Stimulated activated CD4-positive, alpha-beta T cell treated with anti-CD3 and anti-CD28 coated beads, TNF-alpha, amount 100 ng/mL, for 4 hours (primary cell): Measurements from ENCODE around the gene SCN3B.

Source experiments
- DNase-seq, 3 experiments: peaks; one replicate each; pipeline ENCODE4 v3.0.0-alpha.2; 2020; ENCODE audit warnings: low read depth in 3 of 3

The SCN3B gene

DNA sequence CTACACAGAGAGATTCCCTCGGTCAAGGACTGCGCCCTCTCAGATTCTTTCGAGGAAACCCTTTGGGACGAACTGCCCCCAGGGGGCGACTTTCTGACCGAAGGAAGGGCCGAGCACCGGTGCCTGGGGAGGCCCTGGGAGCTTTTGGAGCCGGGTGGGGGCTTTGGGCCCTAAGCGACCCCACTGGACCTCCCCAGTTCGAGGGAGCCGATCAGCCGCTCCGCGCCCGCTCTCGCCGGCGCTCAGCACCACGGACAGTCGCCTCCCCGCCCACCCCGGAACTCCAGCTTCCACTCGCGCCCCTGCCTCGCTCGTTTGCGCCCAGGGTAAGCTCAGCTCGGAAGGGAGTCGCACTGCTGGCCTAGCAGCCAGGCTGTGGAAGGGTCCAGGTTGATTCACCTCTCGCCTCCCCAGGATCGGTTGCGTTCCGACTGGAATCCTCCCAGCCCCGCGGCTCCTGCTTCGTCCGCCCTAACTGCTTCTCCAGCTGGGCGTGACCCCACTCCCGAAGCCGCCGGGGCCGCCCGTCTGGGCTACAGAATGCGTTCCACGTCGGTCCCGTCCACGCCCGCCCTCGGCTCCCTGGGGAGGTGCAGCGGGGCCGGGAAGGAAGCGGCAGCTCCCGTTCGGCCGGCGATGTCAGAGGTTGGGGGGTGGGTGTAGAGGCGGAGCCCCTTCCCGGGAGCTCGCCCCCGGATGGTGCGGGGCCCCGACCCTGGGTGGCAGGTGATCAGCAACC lies 428 bp downstream of the SCN3B start:
- no peak for DNase-seq

DNA sequence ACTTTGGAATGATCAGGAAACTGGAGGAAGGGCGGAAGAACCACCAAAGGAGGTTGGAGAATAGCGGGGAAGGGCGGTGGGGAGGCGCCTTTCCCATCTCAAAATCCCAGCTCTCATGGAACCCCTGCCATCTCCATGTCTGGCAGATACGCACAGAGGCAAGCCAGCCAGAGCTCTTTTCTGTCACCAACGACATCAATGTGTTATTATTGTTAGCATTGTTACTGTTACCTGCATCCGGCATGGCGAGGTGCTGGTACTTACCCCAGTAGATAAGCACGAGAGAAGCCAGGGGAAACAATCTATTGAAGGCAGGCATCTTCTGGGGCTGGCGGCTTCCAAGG lies 969 bp downstream of the SCN3B start:
- no peak for DNase-seq

DNA sequence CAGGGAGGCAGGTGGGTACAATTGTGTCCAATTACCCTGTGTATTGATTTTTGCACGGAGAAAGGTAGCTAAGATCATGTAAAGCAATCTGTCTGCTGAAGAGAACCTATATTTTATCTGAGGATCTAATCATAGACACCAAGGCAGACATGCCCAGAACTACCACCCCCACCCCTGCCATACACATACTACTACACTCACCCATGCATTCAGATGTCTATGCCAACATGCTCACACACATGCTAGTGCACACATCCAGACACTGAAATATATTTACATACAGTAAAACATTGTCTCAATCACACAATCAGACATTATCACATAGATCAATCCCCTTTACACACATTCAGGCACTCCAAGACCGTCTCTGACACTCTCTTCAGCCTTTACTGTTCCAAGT lies 1.8 kb downstream of the SCN3B start:
- DNase-seq = no peak

DNA sequence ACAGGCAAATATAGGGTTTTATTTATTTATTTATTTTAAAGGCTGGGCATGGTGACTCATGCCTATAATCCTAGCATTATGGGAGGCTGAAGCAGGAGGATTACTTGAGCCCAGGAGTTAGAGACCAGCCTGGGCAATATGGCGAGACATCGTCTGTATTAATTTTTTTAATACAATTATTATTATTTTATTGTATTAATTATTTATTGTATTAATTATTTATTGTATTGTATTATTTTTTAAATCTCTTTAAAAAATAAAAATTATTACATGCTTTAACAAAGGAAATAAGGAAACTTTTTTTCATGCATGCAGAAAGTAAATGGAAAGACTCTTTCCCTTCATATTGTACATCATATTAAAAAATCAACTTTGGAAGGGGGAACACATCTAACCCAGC lies 3.5 kb downstream of the SCN3B start:
- no peak for DNase-seq

DNA sequence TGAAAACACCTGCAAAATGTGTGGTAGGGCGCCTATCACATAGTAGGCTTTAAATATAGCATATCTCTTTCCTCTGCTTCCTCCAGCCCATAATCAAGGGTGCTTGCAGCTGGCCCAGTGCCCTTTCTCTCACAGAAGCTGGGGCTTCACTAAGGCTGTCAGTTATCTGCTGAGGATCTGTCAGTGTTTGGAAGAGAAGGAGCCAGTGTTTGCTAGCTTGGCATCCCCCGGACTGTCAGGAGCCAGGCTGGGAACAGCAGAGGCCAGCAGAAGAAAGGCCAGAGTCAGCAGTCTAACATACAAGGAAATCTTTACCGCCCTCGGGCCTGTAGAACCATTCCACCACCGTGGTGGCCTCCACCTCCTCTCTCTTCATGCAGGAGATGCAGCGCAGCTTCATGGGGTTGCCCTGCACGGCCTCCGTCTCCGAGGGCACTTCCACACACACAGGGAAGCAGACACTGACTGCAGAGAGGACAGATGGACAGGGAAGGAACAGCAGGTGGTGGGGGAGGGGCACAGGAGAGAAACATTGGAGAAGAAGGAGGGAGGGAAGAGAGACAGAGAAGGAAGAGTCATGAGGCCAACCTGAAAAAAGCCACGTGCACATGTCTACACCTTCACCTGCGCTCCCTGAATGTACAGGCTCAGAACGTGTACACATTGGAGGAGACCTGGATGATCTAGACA lies 9.0 kb downstream of the SCN3B start:
- no peak for DNase-seq

DNA sequence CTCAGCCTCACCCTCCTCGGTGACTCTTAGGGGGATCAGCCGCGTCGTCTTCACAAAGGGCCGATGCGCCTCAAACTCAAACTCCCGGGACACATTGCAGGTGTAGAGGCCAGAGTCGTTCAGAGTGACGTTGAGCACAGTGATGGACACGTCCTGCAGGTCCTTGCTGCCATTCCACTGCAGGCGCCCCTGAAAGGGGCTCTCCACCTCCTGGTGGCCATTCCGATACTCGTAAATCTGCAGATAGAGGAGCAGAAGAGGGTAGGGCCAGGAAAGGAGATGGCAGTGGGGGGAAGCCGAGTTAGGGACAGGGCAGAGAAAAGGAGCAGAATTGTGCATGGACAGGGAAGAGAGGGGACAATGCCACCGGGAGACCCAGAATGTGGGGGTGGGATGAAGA lies 12.0 kb downstream of the SCN3B start:
- no peak for DNase-seq

DNA sequence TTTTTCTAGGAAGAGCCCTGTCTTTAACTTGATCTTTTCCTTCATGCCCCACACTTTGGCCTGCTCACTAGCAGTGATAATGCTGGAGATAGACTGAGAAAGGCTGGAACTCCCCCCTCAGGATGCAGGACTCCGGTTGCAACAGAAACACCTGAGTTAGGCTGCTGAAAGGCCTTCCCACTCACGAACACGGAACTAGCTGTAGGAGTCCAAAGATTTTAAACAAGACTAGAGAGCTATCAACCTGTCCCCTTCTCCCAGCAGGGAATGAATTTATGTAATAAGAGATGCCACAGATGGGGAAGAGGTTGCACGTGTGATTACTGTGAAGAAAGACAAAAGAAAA lies 13.0 kb downstream of the SCN3B start:
- no peak for DNase-seq

DNA sequence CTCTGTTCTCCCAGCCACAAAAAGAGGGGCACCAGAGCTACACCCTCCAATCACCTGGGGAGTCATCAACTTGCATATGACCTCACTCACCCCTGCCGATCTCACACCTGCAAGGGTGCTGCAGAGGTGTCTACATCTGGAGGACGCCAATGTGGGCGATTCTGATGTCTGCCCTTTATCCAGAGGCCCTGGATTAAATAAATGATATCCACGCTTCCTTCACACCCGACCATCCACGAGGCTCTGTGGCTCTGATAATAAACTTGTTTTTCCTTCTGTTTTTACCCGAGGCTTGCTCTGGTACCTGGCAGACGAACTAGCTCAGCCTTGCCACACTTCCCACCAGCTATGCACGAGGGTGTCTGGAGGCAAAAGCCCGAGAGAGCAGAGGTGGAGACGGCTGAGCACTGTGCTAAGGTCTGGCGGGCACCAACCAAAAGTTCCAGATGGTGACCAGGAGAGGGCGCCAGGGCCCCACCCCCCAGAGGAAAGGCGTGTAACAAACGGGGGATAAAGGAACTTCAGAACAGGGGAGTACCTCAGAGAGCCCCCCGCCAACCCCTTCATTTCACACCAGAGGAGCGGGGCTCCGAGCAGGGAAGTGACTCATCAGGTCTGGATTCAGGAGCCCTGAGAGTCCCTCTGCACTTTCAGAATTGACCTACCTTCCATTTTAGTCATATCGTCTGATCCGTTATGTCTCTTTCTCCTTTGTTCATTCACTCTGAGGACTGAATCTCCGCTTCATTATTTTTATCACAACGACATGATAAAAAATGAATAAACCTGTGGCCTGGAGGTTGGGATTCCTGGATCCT lies 13.5 kb downstream of the SCN3B start:
- DNase-seq = peak in 1 of 3 experiments; percentile 25

DNA sequence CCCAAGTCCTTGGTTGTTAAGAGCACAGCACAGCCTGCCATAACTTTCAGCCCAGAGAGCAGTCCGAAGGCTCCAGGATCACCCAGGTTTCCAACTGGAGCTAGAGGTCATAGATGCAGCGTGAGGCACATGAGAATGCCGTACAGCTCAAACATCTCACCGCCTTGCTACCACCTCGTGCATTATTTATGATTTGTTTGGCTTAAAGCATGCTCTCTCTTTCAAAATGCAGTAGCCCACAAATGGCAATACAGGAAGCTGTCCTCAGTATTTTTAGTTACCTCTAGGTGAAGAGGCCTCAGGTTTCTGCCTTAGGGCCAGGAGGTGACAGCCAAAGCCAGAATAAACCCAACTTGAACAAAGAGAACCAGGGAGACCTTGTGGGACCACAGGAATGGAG lies 14.4 kb downstream of the SCN3B start:
- no peak for DNase-seq

DNA sequence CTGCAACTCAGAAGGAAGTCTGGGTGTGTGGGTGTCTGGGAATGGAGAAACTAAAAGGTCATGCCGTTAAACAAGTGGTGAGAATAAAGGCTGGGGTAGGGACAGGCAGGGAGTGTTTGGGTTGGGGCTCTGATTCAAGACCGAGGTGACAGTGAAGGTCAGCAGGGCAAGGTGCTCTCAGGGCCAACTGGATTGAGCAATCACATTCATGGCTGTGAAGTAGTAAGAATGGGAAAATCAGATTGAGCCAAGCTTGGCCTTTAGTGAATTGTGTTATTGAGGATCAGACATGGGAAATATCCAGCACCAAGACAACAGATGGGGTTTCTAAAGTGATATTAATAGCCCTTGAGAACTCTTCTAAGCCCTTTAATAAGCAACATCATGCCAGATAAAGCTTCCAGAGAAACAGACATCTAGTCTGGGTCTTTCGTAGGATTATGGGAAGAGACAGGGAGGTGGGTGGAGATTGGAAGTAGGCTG lies 24.3 kb downstream of the SCN3B start:
- DNase-seq = no peak

DNA sequence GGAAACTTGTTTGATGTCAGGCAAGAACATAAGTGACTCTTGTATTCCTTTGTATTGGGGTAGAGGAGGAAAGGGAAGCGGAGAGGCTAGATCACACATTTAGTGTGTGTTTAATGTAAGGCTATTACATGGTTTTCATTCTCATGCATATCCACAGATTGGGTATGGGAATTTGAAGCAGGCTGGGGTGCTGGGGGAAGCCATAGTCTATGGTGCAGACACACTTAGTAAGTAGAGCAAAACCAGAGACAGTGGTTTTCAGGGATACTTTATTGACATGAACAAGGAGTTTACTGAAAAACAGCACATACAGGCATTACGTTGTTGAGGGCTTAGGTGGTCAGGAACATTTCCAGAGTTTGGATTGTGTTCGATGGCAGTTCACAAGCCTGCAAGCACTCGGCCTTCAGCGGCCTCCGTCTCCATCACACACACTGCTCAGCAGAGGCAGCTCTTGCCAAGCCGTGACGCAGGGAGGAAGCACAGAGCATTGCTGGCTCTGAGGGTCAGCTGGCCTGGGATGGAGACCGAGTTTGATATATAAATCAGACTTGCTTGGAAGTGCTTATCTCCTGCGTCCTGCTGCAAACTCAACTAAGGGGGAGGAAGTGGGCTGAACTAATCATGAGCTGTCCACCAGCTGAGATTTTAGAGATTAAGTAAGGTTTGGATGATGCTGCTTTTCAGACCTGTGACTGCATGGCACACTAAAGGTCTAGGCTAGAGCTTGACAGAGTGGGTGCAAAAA lies 25.3 kb downstream of the SCN3B start:
- no peak for DNase-seq

DNA sequence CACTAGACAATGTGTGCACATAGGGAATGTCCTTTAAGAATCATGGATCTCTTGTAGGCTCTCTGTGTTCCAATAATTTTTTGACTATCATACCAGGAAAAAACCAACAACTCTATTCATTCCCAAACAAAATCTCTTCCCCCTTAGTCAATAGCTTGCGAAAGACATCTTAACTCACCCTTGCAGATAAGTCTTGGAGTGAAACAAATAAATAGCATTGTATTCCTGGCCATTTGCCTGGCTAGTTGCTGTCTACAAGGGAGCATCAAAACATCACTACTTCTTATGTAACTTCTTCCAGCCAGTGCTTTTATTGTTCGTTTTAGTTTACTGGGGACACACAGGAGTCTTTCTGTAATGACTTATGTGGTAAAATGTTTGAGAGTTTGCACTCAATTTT lies 29.4 kb downstream of the SCN3B start:
- no peak for DNase-seq

DNA sequence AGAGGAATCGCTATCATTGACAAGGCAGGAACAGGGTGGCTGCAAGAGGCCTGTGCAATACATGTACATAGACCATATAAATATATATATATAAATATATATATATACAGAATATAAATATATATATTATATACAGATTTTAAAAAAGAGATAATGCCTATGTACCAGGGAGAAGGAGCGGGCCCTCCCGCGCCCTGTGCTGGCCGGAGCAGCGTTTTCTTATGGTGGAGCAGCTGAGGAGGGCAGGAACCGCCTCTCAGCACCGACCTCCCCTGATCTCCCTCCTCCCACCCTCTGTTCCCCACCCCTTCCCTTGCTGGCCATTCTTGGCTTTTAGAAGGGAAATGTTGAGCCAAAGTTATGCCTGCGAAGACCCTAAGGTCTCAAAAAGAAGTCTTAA lies 31.8 kb downstream of the SCN3B start:
- DNase-seq = no peak

DNA sequence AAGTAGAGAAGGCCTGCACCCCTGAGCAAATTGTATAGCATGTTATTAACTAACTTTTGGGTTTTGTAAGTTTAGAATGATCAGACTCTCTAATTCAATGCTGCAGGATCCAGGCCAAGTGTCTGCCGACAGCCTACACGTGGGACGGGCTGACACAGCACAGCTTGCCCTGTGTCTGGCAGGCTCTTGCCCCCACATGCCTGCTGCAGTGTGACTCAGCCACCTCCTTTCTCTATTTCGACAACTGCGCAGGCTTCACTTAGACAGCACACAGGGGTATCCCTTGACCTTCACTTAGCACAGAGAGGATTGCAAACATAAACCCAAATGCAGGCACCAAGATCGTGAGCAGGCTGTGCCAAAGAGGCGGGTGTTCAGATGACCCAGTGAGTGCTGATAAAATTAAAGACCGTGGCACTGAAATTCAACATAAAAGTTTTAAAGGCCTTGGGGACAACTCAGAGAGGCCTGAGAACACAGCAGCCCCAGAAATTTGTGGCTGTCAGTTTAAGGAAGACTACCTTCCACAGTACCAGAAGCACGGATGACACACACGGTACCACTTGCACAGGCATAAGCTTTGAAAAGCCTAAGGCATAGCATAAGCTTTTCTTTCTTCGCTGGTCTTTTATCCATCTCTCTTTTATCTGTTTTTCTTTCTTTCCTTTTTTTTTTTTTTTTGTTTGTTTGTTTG lies 37.8 kb downstream of the SCN3B start:
- no peak for DNase-seq

DNA sequence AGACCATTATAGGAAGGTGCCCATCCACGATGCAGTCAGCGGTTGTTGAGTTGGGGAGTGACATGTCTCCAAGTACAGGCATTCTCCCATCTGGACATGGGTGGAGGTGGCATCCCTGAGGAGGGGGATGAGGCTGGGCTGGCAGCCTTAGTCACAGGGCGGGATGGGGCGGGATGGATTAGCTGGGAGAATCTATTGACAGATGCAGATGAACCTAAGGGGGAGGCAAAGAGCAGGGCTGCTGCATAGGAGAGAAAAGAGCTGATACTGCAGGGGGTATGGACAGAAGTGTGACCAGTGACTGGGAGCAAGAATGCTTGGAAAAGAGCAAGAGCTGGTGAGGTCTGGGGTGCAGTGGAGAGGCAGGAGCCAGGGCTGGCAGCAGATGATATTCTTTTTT lies 42.7 kb downstream of the SCN3B start:
- no peak for DNase-seq

DNA sequence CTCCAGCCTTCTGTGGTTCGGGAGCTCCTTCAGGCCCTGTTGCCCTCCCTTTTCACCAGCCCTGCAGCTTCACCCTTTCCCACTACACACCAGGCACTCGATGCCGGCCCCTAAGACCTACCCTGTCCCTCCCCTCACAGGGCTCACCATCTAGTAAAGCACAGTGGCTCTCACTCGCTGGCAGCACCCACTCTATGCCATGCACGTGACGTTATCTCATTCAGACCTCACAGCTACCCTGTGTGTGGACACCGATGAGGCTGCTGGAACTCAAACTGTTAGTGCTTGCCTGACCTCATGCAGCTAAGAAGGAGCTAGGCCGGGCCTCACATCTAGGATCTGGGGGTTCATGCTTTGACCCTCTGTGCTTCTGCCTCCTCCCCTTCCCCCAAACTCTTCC lies 45.5 kb downstream of the SCN3B start:
- no peak for DNase-seq

DNA sequence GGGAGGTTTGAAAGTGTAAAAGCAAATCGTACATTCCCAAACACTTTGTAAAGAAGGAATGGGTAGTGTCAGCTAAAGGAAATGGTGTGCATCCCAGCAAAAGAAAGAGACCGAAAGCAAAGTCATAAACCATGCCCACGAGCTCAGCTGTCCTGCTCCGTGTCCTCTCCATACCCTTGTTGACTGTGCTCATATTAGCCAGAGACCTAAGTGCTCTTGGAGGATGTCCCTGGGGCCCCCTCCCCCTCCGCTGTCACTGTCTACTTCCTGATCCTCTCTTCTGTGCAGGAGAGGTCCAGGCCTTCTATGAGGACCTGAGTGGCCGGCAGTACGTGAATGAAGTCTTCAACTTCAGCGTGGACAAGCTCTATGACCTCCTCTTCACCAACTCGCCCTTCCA lies 46.1 kb downstream of the SCN3B start:
- DNase-seq = no peak

DNA sequence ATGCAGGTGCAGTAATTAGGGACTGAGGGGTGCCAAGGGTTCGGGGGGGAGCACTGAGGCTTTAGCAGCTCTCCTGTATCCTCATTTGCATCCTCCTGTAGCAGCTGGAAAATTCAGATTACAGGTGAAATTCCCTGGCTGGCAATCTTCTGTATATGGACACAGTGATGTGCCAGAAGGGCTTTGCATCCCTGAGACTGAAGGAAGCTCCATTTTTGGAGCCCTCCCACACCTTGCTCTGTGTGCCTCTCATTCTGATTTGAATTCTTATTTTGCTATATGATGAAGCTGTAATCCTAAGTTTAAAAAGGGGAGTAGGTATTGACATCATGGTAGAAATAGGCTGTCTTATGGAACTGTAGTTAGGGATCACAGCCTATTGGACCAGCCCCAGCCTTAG lies 46.6 kb downstream of the SCN3B start:
- no peak for DNase-seq

DNA sequence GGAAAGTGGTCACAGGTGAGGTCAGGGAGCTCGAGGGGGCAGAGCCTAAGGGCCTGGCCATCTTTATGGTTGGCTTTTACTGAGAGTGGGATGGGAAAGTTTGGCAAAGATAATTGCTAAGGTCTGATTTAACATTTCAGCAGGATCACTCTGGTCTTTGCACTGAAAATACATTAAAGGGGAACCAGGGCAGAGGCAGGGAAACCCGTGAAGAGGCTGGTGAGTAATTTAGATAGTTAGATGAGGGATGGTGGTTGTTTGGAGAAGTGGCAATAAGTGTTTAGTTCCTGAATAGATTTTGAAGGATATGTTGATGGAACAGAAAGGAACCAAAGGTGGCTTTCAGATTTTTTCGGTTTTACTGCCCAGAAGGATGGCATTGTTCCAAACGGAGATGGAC lies 50.8 kb downstream of the SCN3B start:
- no peak for DNase-seq

DNA sequence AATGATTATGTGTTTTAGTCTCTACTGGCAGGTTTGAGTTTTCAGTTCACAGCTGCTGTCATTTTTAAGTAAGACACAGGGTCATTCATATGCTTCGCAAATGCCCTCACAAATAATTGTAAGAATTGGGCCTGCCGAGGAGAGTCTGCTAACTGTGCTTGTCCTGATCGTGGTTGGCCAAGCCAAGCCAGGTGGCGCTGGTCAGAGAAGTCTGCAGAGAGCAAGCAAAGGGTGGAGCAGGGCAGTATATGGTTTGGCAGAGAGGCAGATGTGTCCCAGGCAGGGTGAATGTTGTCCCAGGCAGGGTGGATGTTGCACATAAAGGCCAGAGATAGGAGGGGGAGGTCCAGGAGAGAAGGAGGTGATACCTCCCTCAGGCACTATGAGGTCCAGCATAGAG lies 52.7 kb downstream of the SCN3B start:
- DNase-seq = no peak

DNA sequence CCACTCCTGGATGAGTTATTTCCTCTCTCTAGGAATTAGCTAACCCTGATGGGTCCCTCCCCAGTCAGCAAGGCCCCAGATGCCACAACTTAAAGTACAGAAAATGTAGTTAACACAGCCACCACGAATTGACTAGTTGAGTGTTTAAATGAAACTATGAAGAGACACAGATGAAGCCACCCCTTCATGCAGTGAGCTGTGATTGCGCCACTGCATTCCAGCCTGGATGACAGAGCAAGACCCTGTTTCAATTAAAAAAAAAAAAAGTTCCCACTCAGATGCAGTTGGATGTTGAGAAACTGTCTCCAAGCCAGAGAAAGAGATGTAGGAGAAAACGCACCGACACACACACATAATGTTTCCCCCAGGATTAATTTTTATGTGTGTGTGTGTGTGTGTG lies 53.3 kb downstream of the SCN3B start:
- DNase-seq = no peak

DNA sequence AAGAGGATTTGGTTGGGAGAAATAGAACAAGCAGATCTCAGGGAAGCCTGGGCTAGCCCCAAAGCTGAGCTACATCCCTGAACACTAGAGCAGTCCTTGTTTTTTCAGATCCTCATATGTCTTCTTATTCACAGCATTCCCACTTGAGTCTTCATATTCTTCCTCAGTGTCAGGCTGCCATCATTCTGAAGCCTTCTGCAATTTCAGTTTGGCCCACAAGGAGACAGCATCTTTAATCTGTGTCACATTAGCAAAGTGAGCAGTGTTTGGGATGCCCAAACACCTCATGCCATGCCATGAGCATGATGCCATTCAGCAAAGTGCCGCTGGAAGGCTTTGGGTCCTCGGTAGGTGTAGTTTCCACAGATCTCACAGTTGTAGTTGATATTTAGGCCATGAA lies 56.6 kb downstream of the SCN3B start:
- DNase-seq = no peak
